ENCODE results near the gene MAST4.
A peak's percentile ranks its signal among the peaks of the same experiment; 100 is the strongest.

The MAST4 gene

GRCh38 chr5:67027171-67027570 lies 431.0 kb downstream of the MAST4 start:
- DNase-seq = no peak

GRCh38 chr5:67028371-67028770 lies 432.2 kb downstream of the MAST4 start:
- DNase-seq = no peak

GRCh38 chr5:67028941-67029340 lies 432.7 kb downstream of the MAST4 start:
- peak; percentile 68 for DNase-seq

- DNase-seq = no peak
These were observed 433.3 kb downstream of the MAST4 start for GRCh38 chr5:67029481-67029880.

GRCh38 chr5:67030289-67031056 lies 434.3 kb downstream of the MAST4 start:
- DNase-seq = no peak

- peak; percentile 26 for DNase-seq
These were observed 434.9 kb downstream of the MAST4 start for GRCh38 chr5:67031057-67031443.

GRCh38 chr5:67031692-67032091 lies 435.5 kb downstream of the MAST4 start:
- DNase-seq = no peak

GRCh38 chr5:67032921-67033664 lies 436.9 kb downstream of the MAST4 start:
- no peak for DNase-seq

GRCh38 chr5:67033880-67034651 lies 437.9 kb downstream of the MAST4 start:
- DNase-seq = no peak

- no peak for DNase-seq
These were observed 439.0 kb downstream of the MAST4 start for GRCh38 chr5:67035098-67035740.

GRCh38 chr5:67037171-67037570 lies 441.0 kb downstream of the MAST4 start:
- no peak for DNase-seq

- DNase-seq = no peak
These were observed 442.8 kb downstream of the MAST4 start for GRCh38 chr5:67038817-67039603.

- no peak for DNase-seq
These were observed 446.2 kb downstream of the MAST4 start for GRCh38 chr5:67042176-67043003.

GRCh38 chr5:67043796-67044511 lies 447.8 kb downstream of the MAST4 start:
- no peak for DNase-seq

- no peak for DNase-seq
These were observed 449.9 kb downstream of the MAST4 start for GRCh38 chr5:67045816-67046740.

- peak; percentile 90 for DNase-seq
These were observed 451.0 kb downstream of the MAST4 start for GRCh38 chr5:67047160-67047559.

- DNase-seq = peak; percentile 57
These were observed 451.4 kb downstream of the MAST4 start for GRCh38 chr5:67047616-67048015.

GRCh38 chr5:67050125-67050524 lies 453.9 kb downstream of the MAST4 start:
- DNase-seq = peak; percentile 73

GRCh38 chr5:67050635-67051034 lies 454.4 kb downstream of the MAST4 start:
- no peak for DNase-seq
